Hepatocyte (in vitro differentiated cells): Measurements from ENCODE around the gene PRKAA1.

ENCODE experiments used
- CTCF ChIP-seq: fragments of 200-600 bp; sonication (generic); IDR thresholded peaks from 2 replicates; pipeline ENCODE4 v1.5.1; 2016; ENCODE audit warnings: antibody characterized with exemption, mild to moderate bottlenecking; ENCODE audit not compliant: poor library complexity
- EZH2 ChIP-seq: fragments of 200-600 bp; sonication (generic); IDR thresholded peaks from 2 replicates; pipeline ENCODE4 v1.6.1; 2016; ENCODE audit warnings: antibody characterized with exemption, mild to moderate bottlenecking, borderline replicate concordance
- EZH2phosphoT487 ChIP-seq: fragments of 200-600 bp; sonication (generic); IDR thresholded peaks from one replicate; pipeline ENCODE4 v1.6.1; 2018; ENCODE audit warnings: antibody characterized with exemption, mild to moderate bottlenecking, low read depth, moderate library complexity; ENCODE audit not compliant: unreplicated experiment, severe bottlenecking

- TF ChIP-seq CTCF (peak; percentile 11), EZH2phosphoT487 (no peak), EZH2 (no peak)
Observed at GRCh38 chr5:40774623-40775022, 23.6 kb downstream of the PRKAA1 start.
